Measurements from ENCODE around the gene SPPL2A. TPM values are rescaled to one million over a fixed set of nuclear protein-coding genes. Genes with fewer than 3 reads are reported as not detected.
"Not testable (repeated sequence)": the region's sequence is repeated elsewhere in the genome, so short reads cannot be mapped to it uniquely, and the experiment has no call there.

SPPL2A gene
- total RNA-seq = 100 to 1,000 TPM; 122 to 132 (median 128) TPM

- intact Hi-C loops (cut with DNase I) = loop anchor here (5.0 kb wide), 2 partner anchors 78 to 112 kb away; partner anchors contain the start of gene TRPM7
- Histone ChIP-seq H3K36me3 (no peaks in the 10 kb centered on the region), H3K27me3 (no peaks in the 10 kb centered on the region), H3K4me3 (peak within 1 kb of the TSS; percentile 80 to 94 (median 90)), H3K9me3 (no peaks in the 10 kb centered on the region), H3K27ac (replicated peaks in 1 of 4) (peak within 1 kb of the TSS; percentile 96 to 99 (median 98)), H3K4me1 (peaks cover 32 to 64% (median 50%) of the 10 kb centered on the region in 4 donors)
- under 1% methylated on average over 32 of the region's 77 CpGs for WGBS
- peak; percentile 95 for DNase-seq (ENCODE audit: extremely low spot score)
- no peak for TF ChIP-seq EP300 (IDR thresholded peaks at IDR 0.05)
- TF ChIP-seq POLR2A (IDR thresholded peaks at IDR 0.05; ENCODE audit: low read depth) = peak; percentile 87
- TF ChIP-seq POLR2AphosphoS5 (IDR thresholded peaks at IDR 0.05) = peak; percentile 66 to 87
- TF ChIP-seq CTCF (IDR thresholded peaks at IDR 0.05) = no peak
Measured at GRCh38 chr15:50765195-50765967, at the start of gene SPPL2A. Gene SPPL2A (minus strand): TSS chr15:50765706. CDS start chr15:50765533, 173 bp downstream.

- Histone ChIP-seq H3K4me3 (no peak overlapping the region), H3K9me3 (no peaks in the 10 kb centered on the region), H3K4me1 (no peaks in the 10 kb centered on the region), H3K27me3 (no peaks in the 10 kb centered on the region), H3K27ac (replicated peaks in 1 of 4) (no peak overlapping the region), H3K36me3 (no peaks in the 10 kb centered on the region)
- DNase-seq (ENCODE audit: extremely low spot score) = no peak
- intact Hi-C loops (cut with DNase I) = no loop called here
- no peak for TF ChIP-seq CTCF (IDR thresholded peaks at IDR 0.05)
- TF ChIP-seq POLR2A (IDR thresholded peaks at IDR 0.05; ENCODE audit: low read depth) = no peak
- TF ChIP-seq POLR2AphosphoS5 (IDR thresholded peaks at IDR 0.05) = no peak
- TF ChIP-seq EP300 (IDR thresholded peaks at IDR 0.05) = no peak
Measured at GRCh38 chr15:50814634-50815033, 49.1 kb upstream of the SPPL2A start.

GRCh38 chr15:50813865-50814264 is 48.4 kb upstream of the SPPL2A start:
- intact Hi-C loops (cut with DNase I) = no loop called here
- Histone ChIP-seq H3K27ac (replicated peaks in 1 of 4) (no peak overlapping the region), H3K4me1 (no peaks in the 10 kb centered on the region)

DNA sequence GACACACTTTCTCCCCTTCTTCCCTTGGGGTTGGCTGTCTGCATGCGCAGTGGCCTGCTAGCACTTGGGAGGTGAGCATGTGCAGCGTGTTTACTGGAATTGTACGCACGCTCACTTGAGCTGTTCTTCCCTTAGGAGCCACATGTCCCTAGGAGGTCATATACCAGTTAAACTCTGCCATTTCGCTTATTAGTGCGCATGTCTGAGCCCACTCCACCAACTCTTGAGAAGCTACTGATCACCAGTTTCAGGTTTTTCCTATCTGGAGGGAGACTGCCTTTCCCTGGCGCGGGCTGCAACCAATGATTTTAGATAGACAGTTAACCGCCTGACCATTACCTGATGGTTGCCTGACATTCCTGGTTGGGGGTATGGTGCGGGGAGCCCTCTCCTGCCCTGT is 47.6 kb upstream of the SPPL2A start:
- intact Hi-C loops (cut with DNase I) = no loop called here
- H3K9me3 ChIP-seq = no peaks in the 10 kb centered on the region
- no peak overlapping the region for H3K4me3 ChIP-seq
- 94% methylated on average over 10 of the region's 10 CpGs for WGBS
- H3K27ac ChIP-seq (replicated peaks in 1 of 4) = no peak overlapping the region
- no peak for TF ChIP-seq POLR2AphosphoS5 (IDR thresholded peaks at IDR 0.05)
- TF ChIP-seq POLR2A (IDR thresholded peaks at IDR 0.05; ENCODE audit: low read depth) = no peak
- TF ChIP-seq EP300 (IDR thresholded peaks at IDR 0.05) = no peak
- no peak for TF ChIP-seq CTCF (IDR thresholded peaks at IDR 0.05)
- no peaks in the 10 kb centered on the region for H3K4me1 ChIP-seq
- H3K36me3 ChIP-seq = no peaks in the 10 kb centered on the region
- H3K27me3 ChIP-seq = no peaks in the 10 kb centered on the region
- no peak for DNase-seq (ENCODE audit: extremely low spot score)

More at GRCh38 chr15:50813865-50814264, 48.4 kb upstream of the SPPL2A start:
- Histone ChIP-seq H3K36me3 (no peaks in the 10 kb centered on the region), H3K4me3 (no peak overlapping the region), H3K9me3 (no peaks in the 10 kb centered on the region), H3K27me3 (no peaks in the 10 kb centered on the region)
- DNase-seq (ENCODE audit: extremely low spot score) = no peak
- WGBS = 80% methylated on average over 2 of the region's 2 CpGs
- TF ChIP-seq POLR2AphosphoS5 (IDR thresholded peaks at IDR 0.05) (no peak), CTCF (IDR thresholded peaks at IDR 0.05) (no peak)

DNA sequence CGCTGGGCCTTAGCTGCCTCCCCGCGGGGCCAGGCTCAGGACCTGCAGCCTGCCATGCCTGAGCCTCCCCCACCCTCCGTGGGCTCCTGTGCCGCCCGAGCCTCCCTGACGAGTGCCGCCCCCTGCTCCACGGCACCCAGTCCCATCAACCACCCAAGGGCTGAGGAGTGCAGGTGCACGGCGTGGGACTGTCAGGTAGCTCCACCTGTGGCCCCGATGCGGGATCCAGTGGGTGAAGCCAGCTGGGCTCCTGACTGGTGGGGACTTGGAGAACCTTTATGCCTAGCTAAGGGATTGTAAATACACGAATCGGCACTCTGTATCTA is 46.6 kb upstream of the SPPL2A start:
- WGBS = 93% methylated on average over 9 of the region's 15 CpGs
- H3K27me3 ChIP-seq; H3K4me3 ChIP-seq; H3K4me1 ChIP-seq; H3K27ac ChIP-seq (replicated peaks in 1 of 4); H3K36me3 ChIP-seq; DNase-seq (ENCODE audit: extremely low spot score); H3K9me3 ChIP-seq; intact Hi-C loops (cut with DNase I): not testable (repeated sequence)

GRCh38 chr15:50811461-50812180 is 46.1 kb upstream of the SPPL2A start:
- DNase-seq (ENCODE audit: extremely low spot score); H3K27me3 ChIP-seq; H3K4me3 ChIP-seq; H3K4me1 ChIP-seq; intact Hi-C loops (cut with DNase I); H3K9me3 ChIP-seq; H3K36me3 ChIP-seq; H3K27ac ChIP-seq (replicated peaks in 1 of 4): not testable (repeated sequence)
- WGBS = 93% methylated on average over 15 of the region's 30 CpGs
